HepG2 (cell line): ENCODE measurements around the gene PSMB3. TPM values are rescaled to one million over a fixed set of nuclear protein-coding genes. Genes with fewer than 3 reads are reported as not detected.

Experiments
- AGO2 ChIP-seq: fragments of 200-400 bp; formaldehyde crosslinking; optimal IDR thresholded peaks from 2 replicates; pipeline ENCODE3; 2017; ENCODE audit warnings: mild to moderate bottlenecking, low read depth, low read length, moderate library complexity
- FOXA1 ChIP-seq, 2 experiments: fragments of 450-650 bp in 1 of 2; sonication (generic) in 1 of 2; formaldehyde crosslinking in 1 of 2; IDR thresholded peaks; 2 replicates each; pipeline versions ENCODE4 v1.4.0 to v1.6.1; 2016 to 2020; ENCODE audit warnings: missing genetic modification reagents in 1 of 2
- FOXP1 ChIP-seq, 2 experiments: fragments of 450-650 bp in 1 of 2; IDR thresholded peaks; 2 replicates each; pipeline ENCODE4 v1.6.1; 2017 to 2018; ENCODE audit warnings: antibody characterized with exemption in 1 of 2
- ISL2 ChIP-seq: sonication (generic); formaldehyde crosslinking; IDR thresholded peaks from 2 replicates; pipeline ENCODE4 v1.5.0; 2020; ENCODE audit warnings: missing genetic modification reagents
- KLF9 ChIP-seq: IDR thresholded peaks from 2 replicates; pipeline ENCODE4 v1.6.1; 2016; ENCODE audit warnings: low read depth
- PATZ1 ChIP-seq: sonication (generic); formaldehyde crosslinking; IDR thresholded peaks from 2 replicates; pipeline ENCODE4 v1.4.0; 2020; ENCODE audit warnings: missing genetic modification reagents
- TAF1 ChIP-seq: sonication (generic); formaldehyde crosslinking; IDR thresholded peaks from 2 replicates; pipeline ENCODE4 v1.4.0; 2020; ENCODE audit warnings: missing genetic modification reagents
- TRIM22 ChIP-seq: fragments of 450-650 bp; IDR thresholded peaks from 2 replicates; pipeline ENCODE4 v1.6.1; 2017
- XBP1 ChIP-seq: sonication (generic); formaldehyde crosslinking; IDR thresholded peaks from 2 replicates; pipeline ENCODE4 v1.5.0; 2020; ENCODE audit warnings: missing genetic modification reagents
- ZNF24 ChIP-seq: fragments of 450-650 bp; IDR thresholded peaks from 2 replicates; pipeline ENCODE4 v1.6.1; 2017; ENCODE audit warnings: antibody characterized with exemption, mild to moderate bottlenecking
- ZNF282 ChIP-seq: fragments of 450-650 bp; IDR thresholded peaks from 2 replicates; pipeline ENCODE4 v1.6.1; 2018; ENCODE audit not compliant: partially characterized antibody
- ZNF382 ChIP-seq: sonication (generic); formaldehyde crosslinking; IDR thresholded peaks from 2 replicates; pipeline ENCODE4 v1.5.0; 2020; ENCODE audit warnings: missing genetic modification reagents, mild to moderate bottlenecking, borderline replicate concordance
- ZNF720 ChIP-seq: sonication (generic); formaldehyde crosslinking; IDR thresholded peaks from 2 replicates; pipeline ENCODE4 v1.4.0; 2020; ENCODE audit warnings: missing genetic modification reagents
- ZSCAN20 ChIP-seq: sonication (generic); formaldehyde crosslinking; IDR thresholded peaks from 2 replicates; pipeline ENCODE4 v1.4.0; 2020; ENCODE audit warnings: missing genetic modification reagents, mild to moderate bottlenecking, borderline replicate concordance
- polyA plus RNA-seq, 8 experiments: library from polyadenylated mRNA; depleted of rRNA in 3 of 8; stranded (reverse) in 7 of 8; unstranded in 1 of 8; fragments of >200 nt; fragmentation: Illumina TruSeq in 4 of 8; extraction: Trizol in 4 of 8; gene quantifications; 2 replicates each; pipeline versions ENCODE4 v1.2.1 to v1.2.3, GENCODE V29; 2011 to 2016; ENCODE audit warnings: low read depth in 4 of 8, missing spikeins in 1 of 8, mixed read lengths in 1 of 8; ENCODE audit not compliant: insufficient read depth in 1 of 8
- total RNA-seq, 5 experiments: library from RNA; depleted of rRNA; stranded (reverse); fragments of >200 nt; fragmentation: Illumina TruSeq; extraction: Trizol; gene quantifications; 2 replicates each; pipeline ENCODE4 v1.2.3, GENCODE V29; 2016; ENCODE audit warnings: low read depth in 1 of 5
- TF ChIP-seq, protein P1 (sequence below): sonication (generic); formaldehyde crosslinking; IDR thresholded peaks from 2 replicates; pipeline ENCODE4 v1.4.0; 2020; ENCODE audit warnings: missing genetic modification reagents, borderline replicate concordance
- TF ChIP-seq, protein P2 (sequence below): sonication (generic); formaldehyde crosslinking; IDR thresholded peaks from 2 replicates; pipeline ENCODE4 v1.4.0; 2020; ENCODE audit warnings: missing genetic modification reagents, borderline replicate concordance

PSMB3 gene
- total and polyA plus RNA-seq, 2 of the 13 experiments (the other 11 are each of a cell fraction or from before 2014, with no cell fraction given), result 366 to 517 TPM

DNA sequence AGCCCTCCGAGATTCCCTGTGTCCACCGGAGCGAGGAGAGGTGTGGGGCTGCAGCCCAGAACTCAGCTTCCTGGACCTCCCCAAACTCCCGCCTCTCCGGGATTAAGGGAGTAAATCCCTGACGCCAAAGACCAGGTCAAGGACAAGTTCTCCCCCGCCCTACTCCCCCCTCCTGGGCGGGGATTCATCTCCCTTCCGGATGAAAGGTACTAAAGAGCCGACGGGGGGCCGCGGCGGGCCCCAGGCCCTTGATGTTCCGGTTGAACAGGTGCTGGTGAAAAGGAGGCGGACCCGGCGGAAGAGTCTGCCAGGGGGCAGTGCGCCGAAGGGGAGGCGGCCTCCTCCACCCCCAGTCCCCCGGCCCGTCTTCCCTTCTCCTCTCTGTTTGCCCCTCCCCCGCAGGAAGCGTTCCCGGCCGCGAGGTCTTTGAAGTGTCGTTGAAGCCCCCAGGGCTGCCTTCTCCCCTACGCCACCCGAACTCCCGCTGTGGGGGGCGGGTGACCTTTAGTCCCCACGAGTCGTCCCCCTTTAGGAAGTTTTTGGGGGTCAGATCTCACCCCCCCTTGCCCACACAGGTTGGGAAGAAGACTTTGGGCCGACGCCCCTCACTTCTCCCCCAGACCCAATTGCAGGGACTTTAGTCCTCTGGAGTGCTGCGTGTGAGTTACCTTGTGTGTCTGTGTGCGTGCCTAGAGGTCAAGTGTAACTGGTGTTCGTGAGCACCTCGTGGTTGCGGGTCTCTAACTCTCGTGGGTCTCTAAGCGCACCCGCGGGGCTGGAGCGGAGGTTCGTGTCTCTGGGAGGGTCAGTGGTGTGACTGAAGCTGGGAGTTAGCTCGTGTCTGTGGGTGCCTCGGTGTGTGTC, 48.6 kb upstream of the PSMB3 start (continued):
- peak; percentile 100 for TF ChIP-seq PATZ1 (CRISPR knock-in tag)
- peak; percentile 89; the same call in 1 of the 2 replicates for TF ChIP-seq KLF9 (CRISPR knock-in tag)
- 0 out of 2 replicates have a peak, but pooled peaks have one; percentile 7 for TF ChIP-seq FOXP1 (IDR thresholded peaks at IDR 0.05)
- peak; percentile 91 for TF ChIP-seq FOXP1 (CRISPR knock-in tag; IDR thresholded peaks at IDR 0.05)
- no peak for TF ChIP-seq ZSCAN20
- no peak for TF ChIP-seq ZNF382
- peak; percentile 27; the same call in 1 of the 2 replicates for TF ChIP-seq ZNF24
- TF ChIP-seq XBP1 (CRISPR knock-in tag), result 0 out of 2 replicates have a peak, but pooled peaks have one; percentile 14
- TF ChIP-seq TAF1 (CRISPR knock-in tag), result peak; percentile 83
- TF ChIP-seq TRIM22, result no peak
- TF ChIP-seq, protein P1, sequence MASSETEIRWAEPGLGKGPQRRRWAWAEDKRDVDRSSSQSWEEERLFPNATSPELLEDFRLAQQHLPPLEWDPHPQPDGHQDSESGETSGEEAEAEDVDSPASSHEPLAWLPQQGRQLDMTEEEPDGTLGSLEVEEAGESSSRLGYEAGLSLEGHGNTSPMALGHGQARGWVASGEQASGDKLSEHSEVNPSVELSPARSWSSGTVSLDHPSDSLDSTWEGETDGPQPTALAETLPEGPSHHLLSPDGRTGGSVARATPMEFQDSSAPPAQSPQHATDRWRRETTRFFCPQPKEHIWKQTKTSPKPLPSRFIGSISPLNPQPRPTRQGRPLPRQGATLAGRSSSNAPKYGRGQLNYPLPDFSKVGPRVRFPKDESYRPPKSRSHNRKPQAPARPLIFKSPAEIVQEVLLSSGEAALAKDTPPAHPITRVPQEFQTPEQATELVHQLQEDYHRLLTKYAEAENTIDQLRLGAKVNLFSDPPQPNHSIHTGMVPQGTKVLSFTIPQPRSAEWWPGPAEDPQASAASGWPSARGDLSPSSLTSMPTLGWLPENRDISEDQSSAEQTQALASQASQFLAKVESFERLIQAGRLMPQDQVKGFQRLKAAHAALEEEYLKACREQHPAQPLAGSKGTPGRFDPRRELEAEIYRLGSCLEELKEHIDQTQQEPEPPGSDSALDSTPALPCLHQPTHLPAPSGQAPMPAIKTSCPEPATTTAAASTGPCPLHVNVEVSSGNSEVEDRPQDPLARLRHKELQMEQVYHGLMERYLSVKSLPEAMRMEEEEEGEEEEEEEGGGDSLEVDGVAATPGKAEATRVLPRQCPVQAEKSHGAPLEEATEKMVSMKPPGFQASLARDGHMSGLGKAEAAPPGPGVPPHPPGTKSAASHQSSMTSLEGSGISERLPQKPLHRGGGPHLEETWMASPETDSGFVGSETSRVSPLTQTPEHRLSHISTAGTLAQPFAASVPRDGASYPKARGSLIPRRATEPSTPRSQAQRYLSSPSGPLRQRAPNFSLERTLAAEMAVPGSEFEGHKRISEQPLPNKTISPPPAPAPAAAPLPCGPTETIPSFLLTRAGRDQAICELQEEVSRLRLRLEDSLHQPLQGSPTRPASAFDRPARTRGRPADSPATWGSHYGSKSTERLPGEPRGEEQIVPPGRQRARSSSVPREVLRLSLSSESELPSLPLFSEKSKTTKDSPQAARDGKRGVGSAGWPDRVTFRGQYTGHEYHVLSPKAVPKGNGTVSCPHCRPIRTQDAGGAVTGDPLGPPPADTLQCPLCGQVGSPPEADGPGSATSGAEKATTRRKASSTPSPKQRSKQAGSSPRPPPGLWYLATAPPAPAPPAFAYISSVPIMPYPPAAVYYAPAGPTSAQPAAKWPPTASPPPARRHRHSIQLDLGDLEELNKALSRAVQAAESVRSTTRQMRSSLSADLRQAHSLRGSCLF (CRISPR knock-in tag), result peak; percentile 3; the same call in 1 of the 2 replicates
- TF ChIP-seq, protein P2, sequence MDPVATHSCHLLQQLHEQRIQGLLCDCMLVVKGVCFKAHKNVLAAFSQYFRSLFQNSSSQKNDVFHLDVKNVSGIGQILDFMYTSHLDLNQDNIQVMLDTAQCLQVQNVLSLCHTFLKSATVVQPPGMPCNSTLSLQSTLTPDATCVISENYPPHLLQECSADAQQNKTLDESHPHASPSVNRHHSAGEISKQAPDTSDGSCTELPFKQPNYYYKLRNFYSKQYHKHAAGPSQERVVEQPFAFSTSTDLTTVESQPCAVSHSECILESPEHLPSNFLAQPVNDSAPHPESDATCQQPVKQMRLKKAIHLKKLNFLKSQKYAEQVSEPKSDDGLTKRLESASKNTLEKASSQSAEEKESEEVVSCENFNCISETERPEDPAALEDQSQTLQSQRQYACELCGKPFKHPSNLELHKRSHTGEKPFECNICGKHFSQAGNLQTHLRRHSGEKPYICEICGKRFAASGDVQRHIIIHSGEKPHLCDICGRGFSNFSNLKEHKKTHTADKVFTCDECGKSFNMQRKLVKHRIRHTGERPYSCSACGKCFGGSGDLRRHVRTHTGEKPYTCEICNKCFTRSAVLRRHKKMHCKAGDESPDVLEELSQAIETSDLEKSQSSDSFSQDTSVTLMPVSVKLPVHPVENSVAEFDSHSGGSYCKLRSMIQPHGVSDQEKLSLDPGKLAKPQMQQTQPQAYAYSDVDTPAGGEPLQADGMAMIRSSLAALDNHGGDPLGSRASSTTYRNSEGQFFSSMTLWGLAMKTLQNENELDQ (CRISPR knock-in tag), result 0 out of 2 replicates have a peak, but pooled peaks have one; percentile 24
- TF ChIP-seq ZNF720, result no peak
- TF ChIP-seq ZNF282, result no peak
- TF ChIP-seq FOXA1 (IDR thresholded peaks at IDR 0.05), result no peak
- peak; percentile 71 for TF ChIP-seq FOXA1 (CRISPR knock-in tag; IDR thresholded peaks at IDR 0.05)
- peak; percentile 99 for TF ChIP-seq AGO2
- TF ChIP-seq ISL2 (CRISPR knock-in tag), result peak; percentile 98
